Keratinocyte (primary cell): Measurements from ENCODE around the gene ZNRF4.

Experiments
- EZH2 ChIP-seq: IDR thresholded peaks from one replicate; pipeline ENCODE4 v1.6.1; 2012; ENCODE audit warnings: inconsistent platforms, mild to moderate bottlenecking, low read length, moderate library complexity
- TF ChIP-seq, protein P1 (sequence below), 3 experiments: IDR thresholded peaks in 1 of 3; conservative IDR thresholded peaks in 1 of 3; optimal IDR thresholded peaks in 1 of 3; 2 replicates in 2 of 3; 3 replicates in 1 of 3; pipeline versions ENCODE3 to v1.5.1; 2011; ENCODE audit warnings: low read length in 3 of 3, mild to moderate bottlenecking in 3 of 3, moderate library complexity in 2 of 3, control low read depth in 1 of 3, inconsistent platforms in 1 of 3; ENCODE audit not compliant: insufficient read depth in 2 of 3; ENCODE audit errors: extremely low read depth in 1 of 3

DNA sequence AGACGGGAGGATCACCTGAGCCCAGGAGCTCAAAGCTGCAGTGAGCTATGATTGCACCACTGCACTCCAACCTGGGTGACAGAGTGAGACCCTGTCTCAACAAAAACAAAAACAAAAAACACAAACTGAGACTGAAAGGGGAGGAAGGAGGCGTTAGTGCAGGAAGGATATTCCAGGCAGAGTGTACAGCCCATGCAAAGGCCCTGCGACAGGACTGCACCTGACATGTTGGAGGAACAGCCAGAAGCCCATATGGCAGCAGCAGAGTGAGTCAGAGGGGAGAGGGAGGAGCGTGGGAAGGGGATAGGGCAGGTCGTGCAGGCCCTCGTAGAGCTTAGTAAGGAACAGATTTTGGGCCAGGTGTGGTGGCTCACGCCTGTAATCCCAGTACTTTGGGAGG lies 3.2 kb downstream of the ZNRF4 start:
- TF ChIP-seq, protein P1, sequence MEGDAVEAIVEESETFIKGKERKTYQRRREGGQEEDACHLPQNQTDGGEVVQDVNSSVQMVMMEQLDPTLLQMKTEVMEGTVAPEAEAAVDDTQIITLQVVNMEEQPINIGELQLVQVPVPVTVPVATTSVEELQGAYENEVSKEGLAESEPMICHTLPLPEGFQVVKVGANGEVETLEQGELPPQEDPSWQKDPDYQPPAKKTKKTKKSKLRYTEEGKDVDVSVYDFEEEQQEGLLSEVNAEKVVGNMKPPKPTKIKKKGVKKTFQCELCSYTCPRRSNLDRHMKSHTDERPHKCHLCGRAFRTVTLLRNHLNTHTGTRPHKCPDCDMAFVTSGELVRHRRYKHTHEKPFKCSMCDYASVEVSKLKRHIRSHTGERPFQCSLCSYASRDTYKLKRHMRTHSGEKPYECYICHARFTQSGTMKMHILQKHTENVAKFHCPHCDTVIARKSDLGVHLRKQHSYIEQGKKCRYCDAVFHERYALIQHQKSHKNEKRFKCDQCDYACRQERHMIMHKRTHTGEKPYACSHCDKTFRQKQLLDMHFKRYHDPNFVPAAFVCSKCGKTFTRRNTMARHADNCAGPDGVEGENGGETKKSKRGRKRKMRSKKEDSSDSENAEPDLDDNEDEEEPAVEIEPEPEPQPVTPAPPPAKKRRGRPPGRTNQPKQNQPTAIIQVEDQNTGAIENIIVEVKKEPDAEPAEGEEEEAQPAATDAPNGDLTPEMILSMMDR (optimal IDR thresholded peaks at IDR 0.05 in 1 of 3, IDR thresholded peaks at IDR 0.05 in 1 of 3, conservative IDR thresholded peaks at IDR 0.05 in 1 of 3; ENCODE audit: extremely low read depth in 1 of 3, insufficient read depth in 2 of 3, low read length in 3 of 3), result no peak
- TF ChIP-seq EZH2, result no peak
